ENCODE measurements around the gene CHST11.

DNA sequence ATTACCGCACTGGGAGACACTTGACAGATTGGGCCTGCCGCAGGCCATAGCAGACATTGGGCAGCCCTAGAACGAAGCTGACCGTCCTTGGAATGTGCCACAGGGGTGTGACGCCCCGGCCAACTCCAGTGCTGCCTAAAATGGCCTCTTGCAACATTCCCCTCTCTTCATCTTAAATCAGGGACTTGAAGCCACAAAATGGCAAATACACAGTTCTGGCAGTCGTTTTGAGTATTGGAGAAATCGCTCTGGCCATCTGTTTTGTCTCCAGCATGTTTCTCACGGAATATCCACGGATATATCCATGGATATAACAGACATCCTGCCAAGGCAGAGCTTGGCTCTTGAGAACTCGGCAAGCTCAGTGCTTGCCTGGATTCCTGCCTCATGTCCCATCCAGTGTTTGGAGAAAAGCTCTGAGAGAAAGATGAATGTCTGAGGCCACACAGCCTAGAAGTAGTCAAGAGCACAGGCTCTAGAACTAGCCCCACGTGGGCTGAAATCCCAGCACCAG is 158.4 kb downstream of the CHST11 start:
- TF ChIP-seq POLR2A (IDR thresholded peaks at IDR 0.05) (no peak), EP300 (IDR thresholded peaks at IDR 0.05) (no peak)
- TF ChIP-seq, protein P1, sequence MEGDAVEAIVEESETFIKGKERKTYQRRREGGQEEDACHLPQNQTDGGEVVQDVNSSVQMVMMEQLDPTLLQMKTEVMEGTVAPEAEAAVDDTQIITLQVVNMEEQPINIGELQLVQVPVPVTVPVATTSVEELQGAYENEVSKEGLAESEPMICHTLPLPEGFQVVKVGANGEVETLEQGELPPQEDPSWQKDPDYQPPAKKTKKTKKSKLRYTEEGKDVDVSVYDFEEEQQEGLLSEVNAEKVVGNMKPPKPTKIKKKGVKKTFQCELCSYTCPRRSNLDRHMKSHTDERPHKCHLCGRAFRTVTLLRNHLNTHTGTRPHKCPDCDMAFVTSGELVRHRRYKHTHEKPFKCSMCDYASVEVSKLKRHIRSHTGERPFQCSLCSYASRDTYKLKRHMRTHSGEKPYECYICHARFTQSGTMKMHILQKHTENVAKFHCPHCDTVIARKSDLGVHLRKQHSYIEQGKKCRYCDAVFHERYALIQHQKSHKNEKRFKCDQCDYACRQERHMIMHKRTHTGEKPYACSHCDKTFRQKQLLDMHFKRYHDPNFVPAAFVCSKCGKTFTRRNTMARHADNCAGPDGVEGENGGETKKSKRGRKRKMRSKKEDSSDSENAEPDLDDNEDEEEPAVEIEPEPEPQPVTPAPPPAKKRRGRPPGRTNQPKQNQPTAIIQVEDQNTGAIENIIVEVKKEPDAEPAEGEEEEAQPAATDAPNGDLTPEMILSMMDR (IDR thresholded peaks at IDR 0.05), result no peak
